T-cell (primary cell): ENCODE data around the gene PBXIP1. TPM values are rescaled to one million over a fixed set of nuclear protein-coding genes. Genes with fewer than 3 reads are reported as not detected.
A peak's percentile ranks its signal among the peaks of the same experiment; 100 is the strongest.

Experiments used
- ATAC-seq, 4 experiments: fragments of 200-7000 bp in 3 of 4; fragments of 150-1000 bp in 1 of 4; cut with Tn5 transposase; replicated peaks in 1 of 4; 1 replicate in 3 of 4; 2 replicates in 1 of 4; pipeline ENCODE4 v1.10.0; 2021; ENCODE audit warnings: moderate library complexity in 3 of 4, mild to moderate bottlenecking in 2 of 4, moderate number of reproducible peaks in 1 of 4
- CTCF ChIA-PET, 2 donors: fragments of 300-600 bp; sonication (Branson Sonifier 250); formaldehyde crosslinking; loops; one replicate each; lab custom pipeline; 2022; ENCODE audit warnings: antibody characterized with exemption in 2 of 2; lab: Charles Lee
- POLR2A ChIA-PET, 2 donors: fragments of 300-600 bp; sonication (Branson Sonifier 250); formaldehyde crosslinking; loops; one replicate each; lab custom pipeline; 2022; ENCODE audit warnings: antibody characterized with exemption in 2 of 2; lab: Charles Lee
- DNase-seq, 35 experiments: peaks; one replicate each; pipeline versions ENCODE4 v3.0.0 to v3.0.0-alpha.2; 2013 to 2023
- H3K27ac ChIP-seq: one replicate; pipeline ENCODE4 v1.5.1; 2013; ENCODE audit warnings: low read length
- H3K27me3 ChIP-seq, 2 experiments: replicated peaks in 1 of 2; 1 replicate in 1 of 2; 2 replicates in 1 of 2; pipeline versions ENCODE4 v1.6.1 to v1.7.0; 2013; ENCODE audit warnings: low read length in 1 of 2, mixed read lengths in 1 of 2; ENCODE audit not compliant: control insufficient read depth in 2 of 2, insufficient read depth in 2 of 2; ENCODE audit errors: extremely low read depth in 1 of 2
- H3K36me3 ChIP-seq, 2 donors: 1 replicate in 1 of 2; 2 replicates in 1 of 2; pipeline versions ENCODE4 v1.6.1 to v1.7.0; 2013; ENCODE audit warnings: low read length in 1 of 2; ENCODE audit not compliant: control insufficient read depth in 2 of 2, insufficient read depth in 1 of 2; ENCODE audit errors: extremely low read depth in 1 of 2
- H3K4me1 ChIP-seq, 2 experiments: 1 replicate in 1 of 2; 2 replicates in 1 of 2; pipeline versions ENCODE4 v1.6.1 to v1.7.0; 2013; ENCODE audit warnings: low read length in 2 of 2, mixed read lengths in 1 of 2; ENCODE audit not compliant: insufficient read depth in 2 of 2, control insufficient read depth in 1 of 2; ENCODE audit errors: extremely low read depth in 1 of 2
- H3K4me3 ChIP-seq, 2 donors: 1 replicate in 1 of 2; 2 replicates in 1 of 2; pipeline versions ENCODE4 v1.5.1 to v1.7.0; 2013; ENCODE audit warnings: mild to moderate bottlenecking in 2 of 2, low read length in 1 of 2, moderate library complexity in 1 of 2; ENCODE audit not compliant: control insufficient read depth in 1 of 2; ENCODE audit errors: extremely low read depth in 1 of 2
- H3K9me3 ChIP-seq: 2 replicates; pipeline ENCODE4 v1.7.0; 2013
- H3K27ac Mint-ChIP-seq, 2 donors: one replicate each; pipeline ENCODE4 v1.8.0; 2020 to 2021; ENCODE audit warnings: mild to moderate bottlenecking in 2 of 2, mixed read lengths in 2 of 2
- H3K27me3 Mint-ChIP-seq, 2 donors: one replicate each; pipeline ENCODE4 v1.8.0; 2021 to 2022; ENCODE audit warnings: mixed read lengths in 2 of 2
- H3K36me3 Mint-ChIP-seq: one replicate; pipeline ENCODE4 v1.8.0; 2021; ENCODE audit warnings: mixed read lengths
- H3K4me1 Mint-ChIP-seq, 3 donors: one replicate each; pipeline ENCODE4 v1.8.0; 2020 to 2022; ENCODE audit warnings: mixed read lengths in 3 of 3, mild to moderate bottlenecking in 1 of 3
- H3K4me3 Mint-ChIP-seq, 3 donors: one replicate each; pipeline ENCODE4 v1.8.0; 2020 to 2022; ENCODE audit warnings: mild to moderate bottlenecking in 3 of 3, mixed read lengths in 3 of 3, moderate library complexity in 3 of 3
- H3K9me3 Mint-ChIP-seq, 3 donors: one replicate each; pipeline ENCODE4 v1.8.0; 2020 to 2022; ENCODE audit warnings: mixed read lengths in 3 of 3
- WGBS: methylation state at CpG from one replicate; pipeline ENCODE4 v1.1.5; 2013; ENCODE audit warnings: missing lambda C conversion rate; ENCODE audit not compliant: insufficient coverage; 5-methylcytosine and 5-hydroxymethylcytosine counted together
- total RNA-seq, 35 experiments: library from RNA in 6 of 35; stranded (reverse) in 6 of 35; fragments of 120-200 nt in 1 of 35; gene quantifications; one replicate each; pipeline versions ENCODE4 v1.2.1 to v1.2.4 and lab custom pipeline; 2013 to 2026

Gene PBXIP1
- total RNA-seq, 5 donors from 2014 or later (not counting 1 experiment from before 2014, with no cell fraction given): 299 to 450 (median 328) TPM

GRCh38 chr1:154975409-154976059 is 19.6 kb upstream of the PBXIP1 start:
- Mint-ChIP-seq H3K9me3 (no peaks in the 10 kb centered on the region), H3K4me3 (no peak overlapping the region), H3K4me1 (peaks cover 13 to 30% (median 16%) of the 10 kb centered on the region in 3 donors), H3K27me3 (no peaks in the 10 kb centered on the region), H3K36me3 (peaks cover 5% of the 10 kb centered on the region), H3K27ac (no peak overlapping the region)
- H3K27ac ChIP-seq: peak overlapping the region; percentile 90
- DNase-seq: peak in 20 of 35 experiments; percentile 19 to 65 (median 34)
- no peaks in the 10 kb centered on the region for H3K27me3 ChIP-seq
- H3K36me3 ChIP-seq: peaks cover 0 to 16% of the 10 kb centered on the region in 2 donors
- H3K4me3 ChIP-seq: peak overlapping the region; percentile 73 to 89
- peaks cover 8 to 43% of the 10 kb centered on the region in 2 experiments for H3K4me1 ChIP-seq
- ChIA-PET POLR2A (no interaction called here), CTCF (interaction anchor here in 1 of 2 donors (0.6 to 1.7 kb wide), 2 partner anchors 36 to 42 kb away, joined by 4 to 6 read pairs; no protein-coding TSS in a partner anchor)
- 0% methylated on average over 3 of the region's 24 CpGs for WGBS
- no peaks in the 10 kb centered on the region for H3K9me3 ChIP-seq
- no peak for ATAC-seq

- ChIA-PET CTCF (interaction anchor here in 1 of 2 donors (0.5 to 2.7 kb wide), 4 partner anchors 37 to 298 kb away, joined by 3 to 13 read pairs (median 4); partner anchors contain the start of gene CLK2), POLR2A (interaction anchor here in 1 of 2 donors (1.1 to 1.6 kb wide), 2 partner anchors 19 to 23 kb away, joined by 5 to 22 read pairs; partner anchors contain the start of gene PBXIP1)
- Histone ChIP-seq H3K27me3 (no peaks in the 10 kb centered on the region), H3K4me1 (peaks cover 8 to 49% of the 10 kb centered on the region in 2 experiments), H3K9me3 (no peaks in the 10 kb centered on the region), H3K36me3 (peaks cover 0 to 21% of the 10 kb centered on the region in 2 donors), H3K27ac (peak overlapping the region; percentile 90), H3K4me3 (peak overlapping the region; percentile 73 to 89)
- no peaks in the 10 kb centered on the region for H3K27me3 Mint-ChIP-seq
- H3K4me3 Mint-ChIP-seq: no peak overlapping the region
- no peaks in the 10 kb centered on the region for H3K9me3 Mint-ChIP-seq
- ATAC-seq (peak; percentile 49 to 56 (median 55)), DNase-seq (peak in 34 of 35 experiments; percentile 85 to 97 (median 91))
- under 1% methylated on average over 30 of the region's 30 CpGs for WGBS
- peaks cover 13 to 30% (median 16%) of the 10 kb centered on the region in 3 donors for H3K4me1 Mint-ChIP-seq
- no peak overlapping the region for H3K27ac Mint-ChIP-seq
- peaks cover 5% of the 10 kb centered on the region for H3K36me3 Mint-ChIP-seq
Measured at GRCh38 chr1:154974808-154975408, 19.0 kb upstream of the PBXIP1 start.

GRCh38 chr1:154974102-154974807 is 18.4 kb upstream of the PBXIP1 start, which contains the start of gene CKS1B:
Gene CKS1B (plus strand): TSS chr1:154974681. CDS start chr1:154974746, 65 bp downstream.
- Histone ChIP-seq H3K36me3 (peaks cover 0 to 25% of the 10 kb centered on the region in 2 donors), H3K9me3 (no peaks in the 10 kb centered on the region), H3K4me3 (peak within 1 kb of the TSS; percentile 73 to 89), H3K4me1 (peaks cover 8 to 51% of the 10 kb centered on the region in 2 experiments), H3K27ac (peak within 1 kb of the TSS; percentile 90), H3K27me3 (no peaks in the 10 kb centered on the region)
- CTCF ChIA-PET: interaction anchor here in 1 of 2 donors (0.5 to 2.7 kb wide), 7 partner anchors 13 to 299 kb away, joined by 3 to 13 read pairs (median 3); partner anchors contain the start of genes CLK2, PBXIP1 and PYGO2
- DNase-seq (peak; percentile 92 to 99 (median 96)), ATAC-seq (peak; percentile 85 to 90 (median 88))
- no peaks in the 10 kb centered on the region for H3K9me3 Mint-ChIP-seq
- POLR2A ChIA-PET: interaction anchor here (0.5 to 1.6 kb wide), 8 partner anchors 19 to 1102 kb away, joined by 3 to 22 read pairs (median 6); partner anchors contain the start of gene PBXIP1 (in 1 of the 2)
- whole genome bisulfite sequencing: under 1% methylated on average over 42 of the region's 47 CpGs
- no peaks in the 10 kb centered on the region for H3K27me3 Mint-ChIP-seq
- peaks cover 17 to 35% (median 18%) of the 10 kb centered on the region in 3 donors for H3K4me1 Mint-ChIP-seq
- H3K4me3 Mint-ChIP-seq: no peak within 1 kb of the TSS
- no peak within 1 kb of the TSS for H3K27ac Mint-ChIP-seq
- peaks cover 10% of the 10 kb centered on the region for H3K36me3 Mint-ChIP-seq

- WGBS: under 1% methylated on average over 22 of the region's 37 CpGs
- ATAC-seq (peak in 3 of 4 experiments; percentile 7 to 12 (median 11)), DNase-seq (peak; percentile 72 to 93 (median 84))
- H3K36me3 ChIP-seq: peaks cover under 1 to 32% of the 10 kb centered on the region in 2 donors
- peak overlapping the region; percentile 90 for H3K27ac ChIP-seq
- no peak overlapping the region for H3K27ac Mint-ChIP-seq
- H3K4me1 ChIP-seq: peaks cover 8 to 56% of the 10 kb centered on the region in 2 experiments
- H3K9me3 ChIP-seq: no peaks in the 10 kb centered on the region
- no peaks in the 10 kb centered on the region for H3K27me3 Mint-ChIP-seq
- peaks cover 11% of the 10 kb centered on the region for H3K36me3 Mint-ChIP-seq
- no peaks in the 10 kb centered on the region for H3K27me3 ChIP-seq
- ChIA-PET CTCF (interaction anchor here (0.6 to 2.7 kb wide), 8 partner anchors 12 to 354 kb away, joined by 3 to 13 read pairs (median 4); partner anchors contain the start of genes PBXIP1 (in 1 of the 2) and PYGO2 (in 1 of the 2)), POLR2A (interaction anchor here (0.5 to 1.6 kb wide), 9 partner anchors 13 to 1101 kb away, joined by 3 to 22 read pairs (median 6); partner anchors contain the start of gene PBXIP1 (in 1 of the 2))
- H3K9me3 Mint-ChIP-seq: no peaks in the 10 kb centered on the region
- peaks cover 21 to 39% (median 24%) of the 10 kb centered on the region in 3 donors for H3K4me1 Mint-ChIP-seq
- H3K4me3 ChIP-seq: peak overlapping the region; percentile 73 to 89
- no peak overlapping the region for H3K4me3 Mint-ChIP-seq
Measured at GRCh38 chr1:154973344-154974101, 17.6 kb upstream of the PBXIP1 start.

- H3K27me3 Mint-ChIP-seq: no peaks in the 10 kb centered on the region
- ChIA-PET POLR2A (interaction anchor here (0.5 to 1.6 kb wide), 4 partner anchors 12 to 72 kb away, joined by 3 to 22 read pairs (median 3); partner anchors contain the start of gene PBXIP1 (in 1 of the 2)), CTCF (interaction anchor here (0.7 to 2.7 kb wide), 8 partner anchors 11 to 353 kb away, joined by 3 to 13 read pairs (median 6); partner anchors contain the start of genes PBXIP1 (in 1 of the 2) and PYGO2 (in 1 of the 2))
- WGBS: 72% methylated on average over 2 of the region's 18 CpGs
- peaks cover 4 to 40% of the 10 kb centered on the region in 2 donors for H3K36me3 ChIP-seq
- DNase-seq (peak in 1 of 35 experiments; percentile 35), ATAC-seq (no peak)
- peaks cover 8 to 56% of the 10 kb centered on the region in 2 experiments for H3K4me1 ChIP-seq
- peak overlapping the region; percentile 90 for H3K27ac ChIP-seq
- peaks cover 21 to 43% (median 24%) of the 10 kb centered on the region in 3 donors for H3K4me1 Mint-ChIP-seq
- no peaks in the 10 kb centered on the region for H3K9me3 Mint-ChIP-seq
- H3K4me3 Mint-ChIP-seq: no peak overlapping the region
- H3K4me3 ChIP-seq: peak overlapping the region in 1 of 2 donors; percentile 89
- no peaks in the 10 kb centered on the region for H3K9me3 ChIP-seq
- no peaks in the 10 kb centered on the region for H3K27me3 ChIP-seq
- H3K27ac Mint-ChIP-seq: peak overlapping the region in 1 of 2 donors; percentile 74
- peaks cover 17% of the 10 kb centered on the region for H3K36me3 Mint-ChIP-seq
Measured at GRCh38 chr1:154972517-154973343, 16.8 kb upstream of the PBXIP1 start.
